NCI-H526 treated with DMSO at 0.1 percent for 48 hours (cell line): ENCODE results near the gene DYDC1.
A peak's percentile ranks its signal among the peaks of the same experiment; 100 is the strongest.
"Not testable (repeated sequence)": the region's sequence is repeated elsewhere in the genome, so short reads cannot be mapped to it uniquely, and the experiment has no call there.

Experiments
- DNase-seq: peaks from one replicate; lab custom pipeline; 2025; lab: John Stamatoyannopoulos, UW

The DYDC1 gene

GRCh38 chr10:80344276-80344675, 12.3 kb downstream of the DYDC1 start:
- no peak for DNase-seq

GRCh38 chr10:80333983-80334382, 22.6 kb downstream of the DYDC1 start:
- DNase-seq = no peak

- no peak for DNase-seq
Observed at GRCh38 chr10:80324891-80325364, 31.6 kb downstream of the DYDC1 start.

GRCh38 chr10:80324086-80324485, 32.5 kb downstream of the DYDC1 start:
- DNase-seq = no peak

- no peak for DNase-seq
Observed at GRCh38 chr10:80323311-80323710, 33.2 kb downstream of the DYDC1 start.

GRCh38 chr10:80322711-80323110, 33.8 kb downstream of the DYDC1 start:
- no peak for DNase-seq

- no peak for DNase-seq
Observed at GRCh38 chr10:80322158-80322557, 34.4 kb downstream of the DYDC1 start.

- DNase-seq = no peak
Observed at GRCh38 chr10:80321183-80321582, 35.4 kb downstream of the DYDC1 start.

GRCh38 chr10:80320377-80320776, 36.2 kb downstream of the DYDC1 start:
- no peak for DNase-seq

- no peak for DNase-seq
Observed at GRCh38 chr10:80319725-80320290, 36.7 kb downstream of the DYDC1 start.

- no peak for DNase-seq
Observed at GRCh38 chr10:80319318-80319717, 37.2 kb downstream of the DYDC1 start.

GRCh38 chr10:80318742-80319141, 37.8 kb downstream of the DYDC1 start:
- no peak for DNase-seq

- DNase-seq = no peak
Observed at GRCh38 chr10:80315391-80315790, 41.2 kb downstream of the DYDC1 start.

GRCh38 chr10:80313523-80313922, 43.0 kb downstream of the DYDC1 start:
- no peak for DNase-seq

- not testable (repeated sequence) for DNase-seq
Observed at GRCh38 chr10:80305989-80306388, 50.6 kb downstream of the DYDC1 start.

- DNase-seq = no peak
Observed at GRCh38 chr10:80296942-80297341, 59.6 kb downstream of the DYDC1 start.

- no peak for DNase-seq
Observed at GRCh38 chr10:80292607-80293239, 63.8 kb downstream of the DYDC1 start.

GRCh38 chr10:80290474-80291220, 65.9 kb downstream of the DYDC1 start:
- peak; percentile 68 for DNase-seq

GRCh38 chr10:80289451-80290287, 66.9 kb downstream of the DYDC1 start, which contains the start of gene MAT1A:
Gene MAT1A (minus strand): TSS chr10:80289658. CDS start chr10:80289423, 235 bp downstream.
- DNase-seq = peak; percentile 41

GRCh38 chr10:80288849-80289248, 67.7 kb downstream of the DYDC1 start:
- DNase-seq = no peak
